SK-N-SH treated with all-trans-retinoic acid at 6 μM for 48 hours (cell line): ENCODE results near the gene DIP2C.
"Not testable (repeated sequence)": the region's sequence is repeated elsewhere in the genome, so short reads cannot be mapped to it uniquely, and the experiment has no call there.

ENCODE experiments used
- ATAC-seq: fragments of 200-7000 bp; cut with Tn5 transposase; 3 replicates; pipeline ENCODE4 v1.9.1; 2020; ENCODE audit warnings: mild to moderate bottlenecking, moderate library complexity
- ARNTL ChIP-seq: fragments of 450-650 bp; formaldehyde crosslinking; IDR thresholded peaks from 2 replicates; pipeline ENCODE4 v1.5.0; 2020; ENCODE audit warnings: low read depth, mild to moderate bottlenecking, moderate library complexity, borderline replicate concordance
- BACH2 ChIP-seq: fragments of 250-450 bp; sonication (Bioruptor Pico); IDR thresholded peaks from 2 replicates; pipeline ENCODE4 v1.9.0; 2021; ENCODE audit warnings: mild to moderate bottlenecking, borderline replicate concordance
- CSDC2 ChIP-seq: fragments of 250-450 bp; sonication (Bioruptor Pico); IDR thresholded peaks from 2 replicates; pipeline ENCODE4 v1.5.0; 2020; ENCODE audit warnings: mild to moderate bottlenecking, moderate library complexity
- ESRRG ChIP-seq: fragments of 250-450 bp; sonication (Bioruptor Pico); IDR thresholded peaks from 2 replicates; pipeline ENCODE4 v1.6.1; 2021; ENCODE audit warnings: mild to moderate bottlenecking
- GLIS3 ChIP-seq: fragments of 250-450 bp; sonication (Bioruptor Pico); IDR thresholded peaks from 2 replicates; pipeline ENCODE4 v1.5.0; 2020; ENCODE audit warnings: mild to moderate bottlenecking, moderate library complexity
- ISL1 ChIP-seq: fragments of 250-450 bp; sonication (Bioruptor Pico); IDR thresholded peaks from 2 replicates; pipeline ENCODE4 v2.1.2; 2022; ENCODE audit warnings: mild to moderate bottlenecking, moderate library complexity
- OSR1 ChIP-seq: fragments of 250-450 bp; sonication (Bioruptor Pico); IDR thresholded peaks from 2 replicates; pipeline ENCODE4 v1.8.0; 2022; ENCODE audit warnings: moderate library complexity, mild to moderate bottlenecking, inconsistent platforms
- PPARA ChIP-seq: fragments of 250-450 bp; sonication (Bioruptor Pico); IDR thresholded peaks from 2 replicates; pipeline ENCODE4 v1.5.0; 2020; ENCODE audit warnings: mild to moderate bottlenecking, borderline replicate concordance
- RARB ChIP-seq: fragments of 250-450 bp; sonication (Bioruptor Pico); IDR thresholded peaks from 2 replicates; pipeline ENCODE4 v1.8.0; 2021; ENCODE audit warnings: mild to moderate bottlenecking, moderate library complexity
- SNAI2 ChIP-seq: fragments of 250-450 bp; sonication (Bioruptor Pico); IDR thresholded peaks from 2 replicates; pipeline ENCODE4 v1.5.0; 2020; ENCODE audit warnings: mild to moderate bottlenecking, moderate library complexity
- TCF4 ChIP-seq: fragments of 250-450 bp; sonication (Bioruptor Pico); IDR thresholded peaks from 2 replicates; pipeline ENCODE4 v1.8.0; 2021; ENCODE audit warnings: mild to moderate bottlenecking, moderate library complexity, borderline replicate concordance
- TOX ChIP-seq: fragments of 250-450 bp; sonication (Bioruptor Pico); IDR thresholded peaks from 2 replicates; pipeline ENCODE4 v1.8.0; 2021; ENCODE audit warnings: mild to moderate bottlenecking, moderate library complexity, borderline replicate concordance
- ZC3H10 ChIP-seq: fragments of 250-450 bp; sonication (Bioruptor Pico); IDR thresholded peaks from 2 replicates; pipeline ENCODE4 v1.5.1; 2021; ENCODE audit warnings: mild to moderate bottlenecking, moderate library complexity
- ZFP3 ChIP-seq: fragments of 250-450 bp; sonication (Bioruptor Pico); IDR thresholded peaks from 2 replicates; pipeline ENCODE4 v1.5.0; 2020; ENCODE audit warnings: mild to moderate bottlenecking, moderate library complexity
- ZFP30 ChIP-seq: fragments of 450-650 bp; formaldehyde crosslinking; IDR thresholded peaks from 2 replicates; pipeline ENCODE4 v1.5.0; 2022; ENCODE audit warnings: mild to moderate bottlenecking, moderate library complexity
- ZNF565 ChIP-seq: fragments of 450-650 bp; formaldehyde crosslinking; conservative IDR thresholded peaks from 2 replicates; pipeline ENCODE4 v1.5.0; 2020; ENCODE audit warnings: low read depth, mild to moderate bottlenecking, moderate library complexity
- ZNF70 ChIP-seq: fragments of 450-650 bp; formaldehyde crosslinking; IDR thresholded peaks from 2 replicates; pipeline ENCODE4 v1.5.0; 2020; ENCODE audit warnings: mild to moderate bottlenecking, moderate library complexity
- ZNF8 ChIP-seq: fragments of 450-650 bp; formaldehyde crosslinking; IDR thresholded peaks from 2 replicates; pipeline ENCODE4 v1.5.0; 2020; ENCODE audit warnings: mild to moderate bottlenecking, moderate library complexity
- TF ChIP-seq, protein P1 (sequence below): fragments of 250-450 bp; sonication (Bioruptor Pico); IDR thresholded peaks from 2 replicates; pipeline ENCODE4 v1.8.0; 2020; ENCODE audit warnings: mild to moderate bottlenecking, moderate library complexity, borderline replicate concordance
- TF ChIP-seq, protein P2 (sequence below): fragments of 250-450 bp; sonication (Bioruptor Pico); IDR thresholded peaks from 2 replicates; pipeline ENCODE4 v1.8.0; 2021; ENCODE audit warnings: low read depth, mild to moderate bottlenecking, moderate library complexity, borderline replicate concordance
- TF ChIP-seq, protein P3 (sequence below): fragments of 250-450 bp; sonication (Bioruptor Pico); IDR thresholded peaks from 2 replicates; pipeline ENCODE4 v1.5.1; 2021; ENCODE audit warnings: mild to moderate bottlenecking, moderate library complexity
- TF ChIP-seq, protein P4 (sequence below): fragments of 250-450 bp; sonication (Bioruptor Pico); IDR thresholded peaks from 2 replicates; pipeline ENCODE4 v1.5.0; 2020; ENCODE audit warnings: mild to moderate bottlenecking, moderate library complexity

Gene DIP2C

DNA sequence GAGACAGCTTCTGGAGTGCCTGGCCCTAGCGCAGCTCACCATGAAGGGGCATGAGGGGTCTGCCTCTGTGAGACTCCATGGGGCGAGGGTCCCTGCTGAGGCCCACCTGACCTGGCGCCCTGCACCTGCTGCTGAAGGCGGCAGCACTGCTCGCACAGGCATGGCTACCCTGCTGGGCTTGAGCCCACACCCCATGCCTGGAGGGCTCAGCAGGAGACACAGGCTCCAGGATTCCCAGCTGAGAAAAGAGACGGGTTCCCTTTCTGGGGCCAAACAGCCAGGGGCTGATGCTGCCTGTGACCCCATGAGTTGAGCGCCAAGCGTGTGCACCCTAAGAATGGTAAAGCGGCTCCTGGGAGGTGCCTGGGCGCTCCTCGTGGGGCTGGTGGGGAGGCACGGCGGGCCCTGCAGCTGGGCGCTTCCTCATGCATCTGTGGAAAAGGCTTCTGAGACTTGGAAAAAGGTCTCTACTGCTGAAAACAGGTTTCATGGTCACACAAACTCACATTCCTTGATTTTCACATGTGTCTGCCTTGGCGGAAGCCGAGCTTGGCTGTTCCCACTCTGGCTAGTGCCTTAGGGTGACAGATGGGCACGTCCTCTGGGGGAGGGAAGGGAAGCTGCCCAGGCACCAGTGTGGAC is 320.8 kb downstream of the DIP2C start:
- TF ChIP-seq ARNTL (CRISPR knock-in tag) (no peak), ZNF8 (CRISPR knock-in tag) (no peak), ZFP3 (CRISPR knock-in tag) (no peak), GLIS3 (no peak), CSDC2 (no peak), ISL1 (CRISPR knock-in tag) (no peak), OSR1 (no peak), RARB (no peak), BACH2 (CRISPR knock-in tag) (no peak), ESRRG (no peak)
- TF ChIP-seq, protein P1, sequence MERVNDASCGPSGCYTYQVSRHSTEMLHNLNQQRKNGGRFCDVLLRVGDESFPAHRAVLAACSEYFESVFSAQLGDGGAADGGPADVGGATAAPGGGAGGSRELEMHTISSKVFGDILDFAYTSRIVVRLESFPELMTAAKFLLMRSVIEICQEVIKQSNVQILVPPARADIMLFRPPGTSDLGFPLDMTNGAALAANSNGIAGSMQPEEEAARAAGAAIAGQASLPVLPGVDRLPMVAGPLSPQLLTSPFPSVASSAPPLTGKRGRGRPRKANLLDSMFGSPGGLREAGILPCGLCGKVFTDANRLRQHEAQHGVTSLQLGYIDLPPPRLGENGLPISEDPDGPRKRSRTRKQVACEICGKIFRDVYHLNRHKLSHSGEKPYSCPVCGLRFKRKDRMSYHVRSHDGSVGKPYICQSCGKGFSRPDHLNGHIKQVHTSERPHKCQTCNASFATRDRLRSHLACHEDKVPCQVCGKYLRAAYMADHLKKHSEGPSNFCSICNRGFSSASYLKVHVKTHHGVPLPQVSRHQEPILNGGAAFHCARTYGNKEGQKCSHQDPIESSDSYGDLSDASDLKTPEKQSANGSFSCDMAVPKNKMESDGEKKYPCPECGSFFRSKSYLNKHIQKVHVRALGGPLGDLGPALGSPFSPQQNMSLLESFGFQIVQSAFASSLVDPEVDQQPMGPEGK (CRISPR knock-in tag), result no peak
- ATAC-seq, result no peak

DNA sequence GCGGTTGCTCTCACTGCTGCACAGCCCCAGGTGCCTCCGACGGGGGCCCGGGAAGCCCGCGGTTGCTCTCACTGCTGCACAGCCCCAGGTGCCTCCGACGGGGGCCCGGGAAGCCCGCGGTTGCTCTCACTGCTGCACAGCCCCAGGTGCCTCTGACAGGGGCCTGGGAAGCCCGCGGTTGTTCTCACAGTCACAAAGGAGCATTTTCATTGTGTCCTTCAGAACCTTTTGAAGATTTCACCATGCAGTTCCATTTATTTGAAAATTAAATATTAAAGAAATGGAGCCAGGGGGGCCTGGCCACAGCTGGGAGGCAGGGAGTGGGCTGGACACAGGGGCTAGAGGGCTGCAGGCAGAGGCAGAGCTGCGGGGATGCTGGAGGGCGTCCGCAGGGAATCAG is 321.4 kb downstream of the DIP2C start:
- ATAC-seq, result not testable (repeated sequence)

DNA sequence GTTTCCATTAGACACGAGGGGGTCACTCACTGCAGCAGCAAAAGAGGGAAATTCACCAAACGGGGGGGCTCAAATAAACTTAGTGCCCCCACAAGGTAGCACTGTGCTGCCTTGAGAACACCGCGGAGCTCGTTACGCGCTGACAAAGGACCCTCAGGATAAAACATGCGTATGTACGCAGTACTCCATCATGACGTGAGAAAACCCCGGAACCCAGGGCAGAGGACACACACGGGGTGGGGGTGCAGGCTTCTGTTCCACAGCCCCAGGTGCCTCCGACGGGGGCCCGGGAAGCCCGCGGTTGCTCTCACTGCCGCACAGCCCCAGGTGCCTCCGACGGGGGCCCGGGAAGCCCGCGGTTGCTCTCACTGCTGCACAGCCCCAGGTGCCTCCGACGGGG is 321.8 kb downstream of the DIP2C start:
- TF ChIP-seq ZNF70 (no peak), PPARA (CRISPR knock-in tag) (no peak), OSR1 (no peak), ESRRG (no peak)
- no peak for ATAC-seq

DNA sequence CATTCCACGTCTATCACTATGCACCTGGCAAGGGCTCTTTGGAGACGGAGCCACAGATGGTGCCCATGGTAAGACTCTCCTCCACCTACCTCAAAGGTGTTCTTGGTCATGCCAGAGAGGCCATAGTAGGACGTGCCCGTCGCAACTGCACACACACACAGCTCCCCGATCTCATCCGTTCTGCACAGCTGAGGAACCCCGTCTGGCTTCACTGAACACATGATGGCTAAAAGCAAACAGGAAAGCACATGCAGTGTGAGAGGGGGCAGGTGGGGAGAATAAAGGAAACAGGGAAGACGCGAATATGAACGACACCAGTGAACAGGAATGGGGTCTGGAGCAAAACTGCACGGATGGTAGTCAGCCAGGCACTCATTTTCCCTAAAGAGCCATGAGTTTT is 323.3 kb downstream of the DIP2C start:
- no peak for ATAC-seq
- TF ChIP-seq ESRRG (no peak), ZFP3 (CRISPR knock-in tag) (no peak), GLIS3 (no peak), ARNTL (CRISPR knock-in tag) (no peak), SNAI2 (CRISPR knock-in tag) (no peak), ZC3H10 (CRISPR knock-in tag) (no peak), TCF4 (no peak), PPARA (CRISPR knock-in tag) (no peak), ISL1 (CRISPR knock-in tag) (no peak), ZNF565 (CRISPR knock-in tag) (no peak), TOX (CRISPR knock-in tag) (no peak)
- TF ChIP-seq, protein P2, sequence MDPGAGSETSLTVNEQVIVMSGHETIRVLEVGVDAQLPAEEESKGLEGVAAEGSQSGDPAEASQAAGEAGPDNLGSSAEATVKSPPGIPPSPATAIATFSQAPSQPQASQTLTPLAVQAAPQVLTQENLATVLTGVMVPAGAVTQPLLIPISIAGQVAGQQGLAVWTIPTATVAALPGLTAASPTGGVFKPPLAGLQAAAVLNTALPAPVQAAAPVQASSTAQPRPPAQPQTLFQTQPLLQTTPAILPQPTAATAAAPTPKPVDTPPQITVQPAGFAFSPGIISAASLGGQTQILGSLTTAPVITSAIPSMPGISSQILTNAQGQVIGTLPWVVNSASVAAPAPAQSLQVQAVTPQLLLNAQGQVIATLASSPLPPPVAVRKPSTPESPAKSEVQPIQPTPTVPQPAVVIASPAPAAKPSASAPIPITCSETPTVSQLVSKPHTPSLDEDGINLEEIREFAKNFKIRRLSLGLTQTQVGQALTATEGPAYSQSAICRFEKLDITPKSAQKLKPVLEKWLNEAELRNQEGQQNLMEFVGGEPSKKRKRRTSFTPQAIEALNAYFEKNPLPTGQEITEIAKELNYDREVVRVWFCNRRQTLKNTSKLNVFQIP (CRISPR knock-in tag), result no peak
- TF ChIP-seq, protein P3, sequence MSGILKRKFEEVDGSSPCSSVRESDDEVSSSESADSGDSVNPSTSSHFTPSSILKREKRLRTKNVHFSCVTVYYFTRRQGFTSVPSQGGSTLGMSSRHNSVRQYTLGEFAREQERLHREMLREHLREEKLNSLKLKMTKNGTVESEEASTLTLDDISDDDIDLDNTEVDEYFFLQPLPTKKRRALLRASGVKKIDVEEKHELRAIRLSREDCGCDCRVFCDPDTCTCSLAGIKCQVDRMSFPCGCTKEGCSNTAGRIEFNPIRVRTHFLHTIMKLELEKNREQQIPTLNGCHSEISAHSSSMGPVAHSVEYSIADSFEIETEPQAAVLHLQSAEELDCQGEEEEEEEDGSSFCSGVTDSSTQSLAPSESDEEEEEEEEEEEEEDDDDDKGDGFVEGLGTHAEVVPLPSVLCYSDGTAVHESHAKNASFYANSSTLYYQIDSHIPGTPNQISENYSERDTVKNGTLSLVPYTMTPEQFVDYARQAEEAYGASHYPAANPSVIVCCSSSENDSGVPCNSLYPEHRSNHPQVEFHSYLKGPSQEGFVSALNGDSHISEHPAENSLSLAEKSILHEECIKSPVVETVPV, result no peak

DNA sequence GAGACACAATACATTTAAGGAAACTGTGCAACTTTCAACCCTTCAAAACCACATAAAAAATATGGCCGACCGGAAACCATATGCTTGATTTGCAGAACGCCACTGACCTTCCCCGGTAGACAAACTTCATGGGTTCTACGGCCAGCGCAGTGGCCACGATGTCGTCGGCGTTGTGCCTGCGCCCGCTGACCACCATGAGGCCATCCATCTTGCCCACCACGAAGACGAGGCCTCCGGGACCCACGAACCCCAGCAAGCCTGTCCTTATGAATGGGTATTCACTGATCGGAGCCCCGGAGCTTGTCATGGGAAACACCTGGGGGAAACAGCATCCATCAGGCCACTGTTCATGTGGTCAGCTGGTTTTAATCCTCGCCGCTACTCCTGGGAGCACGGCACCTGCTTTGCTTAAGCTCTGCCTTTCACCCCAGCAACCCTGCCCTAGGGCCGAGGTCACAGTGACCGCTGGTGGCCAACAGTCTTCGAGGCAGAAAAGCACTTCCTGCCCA is 325.1 kb downstream of the DIP2C start:
- no peak for TF ChIP-seq ZFP30 (CRISPR knock-in tag)
- TF ChIP-seq ZNF70, result no peak
- TF ChIP-seq ARNTL (CRISPR knock-in tag), result no peak
- ATAC-seq, result no peak

DNA sequence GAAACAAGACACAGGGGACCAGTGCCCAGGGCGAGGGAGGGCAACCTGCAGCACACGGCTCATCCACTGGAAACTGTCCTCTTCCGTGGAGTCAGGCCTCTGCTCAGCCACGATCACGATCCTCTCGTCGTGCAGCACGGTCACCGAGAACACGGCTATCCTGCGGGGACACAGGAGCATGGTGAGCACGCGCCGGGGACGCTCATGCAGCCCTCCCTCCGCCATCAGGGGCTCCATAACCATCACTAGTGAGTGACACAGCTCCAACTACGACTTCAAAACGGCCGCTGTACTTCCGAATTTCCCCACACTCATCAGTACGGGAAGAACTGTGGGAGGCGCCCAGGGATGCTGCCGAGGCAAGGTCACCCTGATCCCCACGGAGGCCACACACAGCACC is 326.3 kb downstream of the DIP2C start:
- TF ChIP-seq GLIS3 (no peak), BACH2 (CRISPR knock-in tag) (no peak), ZNF565 (CRISPR knock-in tag) (no peak), ZNF8 (CRISPR knock-in tag) (no peak), ARNTL (CRISPR knock-in tag) (no peak), CSDC2 (no peak), ZNF70 (no peak), ZC3H10 (CRISPR knock-in tag) (no peak), RARB (no peak), ZFP30 (CRISPR knock-in tag) (no peak), ZFP3 (CRISPR knock-in tag) (no peak), OSR1 (no peak), PPARA (CRISPR knock-in tag) (no peak), SNAI2 (CRISPR knock-in tag) (no peak), TOX (CRISPR knock-in tag) (no peak), ESRRG (no peak)
- TF ChIP-seq, protein P2 (CRISPR knock-in tag), result no peak
- TF ChIP-seq, protein P4, sequence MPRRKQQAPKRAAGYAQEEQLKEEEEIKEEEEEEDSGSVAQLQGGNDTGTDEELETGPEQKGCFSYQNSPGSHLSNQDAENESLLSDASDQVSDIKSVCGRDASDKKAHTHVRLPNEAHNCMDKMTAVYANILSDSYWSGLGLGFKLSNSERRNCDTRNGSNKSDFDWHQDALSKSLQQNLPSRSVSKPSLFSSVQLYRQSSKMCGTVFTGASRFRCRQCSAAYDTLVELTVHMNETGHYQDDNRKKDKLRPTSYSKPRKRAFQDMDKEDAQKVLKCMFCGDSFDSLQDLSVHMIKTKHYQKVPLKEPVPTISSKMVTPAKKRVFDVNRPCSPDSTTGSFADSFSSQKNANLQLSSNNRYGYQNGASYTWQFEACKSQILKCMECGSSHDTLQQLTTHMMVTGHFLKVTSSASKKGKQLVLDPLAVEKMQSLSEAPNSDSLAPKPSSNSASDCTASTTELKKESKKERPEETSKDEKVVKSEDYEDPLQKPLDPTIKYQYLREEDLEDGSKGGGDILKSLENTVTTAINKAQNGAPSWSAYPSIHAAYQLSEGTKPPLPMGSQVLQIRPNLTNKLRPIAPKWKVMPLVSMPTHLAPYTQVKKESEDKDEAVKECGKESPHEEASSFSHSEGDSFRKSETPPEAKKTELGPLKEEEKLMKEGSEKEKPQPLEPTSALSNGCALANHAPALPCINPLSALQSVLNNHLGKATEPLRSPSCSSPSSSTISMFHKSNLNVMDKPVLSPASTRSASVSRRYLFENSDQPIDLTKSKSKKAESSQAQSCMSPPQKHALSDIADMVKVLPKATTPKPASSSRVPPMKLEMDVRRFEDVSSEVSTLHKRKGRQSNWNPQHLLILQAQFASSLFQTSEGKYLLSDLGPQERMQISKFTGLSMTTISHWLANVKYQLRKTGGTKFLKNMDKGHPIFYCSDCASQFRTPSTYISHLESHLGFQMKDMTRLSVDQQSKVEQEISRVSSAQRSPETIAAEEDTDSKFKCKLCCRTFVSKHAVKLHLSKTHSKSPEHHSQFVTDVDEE, result no peak
- TF ChIP-seq, all 23 proteins: peak for 0
- no peak for ATAC-seq
